GM21360 (cell line): ENCODE data around the gene GNPDA1.

ENCODE experiments used
- ATAC-seq: cut with Tn5 transposase; IDR thresholded peaks from one replicate; pipeline ENCODE4 v1.9.1; 2021; ENCODE audit warnings: mild to moderate bottlenecking, moderate library complexity; ENCODE audit not compliant: unreplicated experiment

GNPDA1 gene

GRCh38 chr5:141995656-141996055 is 17.2 kb downstream of the GNPDA1 start:
- ATAC-seq = no peak

GRCh38 chr5:141994511-141995136 is 18.2 kb downstream of the GNPDA1 start:
- ATAC-seq = no peak

DNA sequence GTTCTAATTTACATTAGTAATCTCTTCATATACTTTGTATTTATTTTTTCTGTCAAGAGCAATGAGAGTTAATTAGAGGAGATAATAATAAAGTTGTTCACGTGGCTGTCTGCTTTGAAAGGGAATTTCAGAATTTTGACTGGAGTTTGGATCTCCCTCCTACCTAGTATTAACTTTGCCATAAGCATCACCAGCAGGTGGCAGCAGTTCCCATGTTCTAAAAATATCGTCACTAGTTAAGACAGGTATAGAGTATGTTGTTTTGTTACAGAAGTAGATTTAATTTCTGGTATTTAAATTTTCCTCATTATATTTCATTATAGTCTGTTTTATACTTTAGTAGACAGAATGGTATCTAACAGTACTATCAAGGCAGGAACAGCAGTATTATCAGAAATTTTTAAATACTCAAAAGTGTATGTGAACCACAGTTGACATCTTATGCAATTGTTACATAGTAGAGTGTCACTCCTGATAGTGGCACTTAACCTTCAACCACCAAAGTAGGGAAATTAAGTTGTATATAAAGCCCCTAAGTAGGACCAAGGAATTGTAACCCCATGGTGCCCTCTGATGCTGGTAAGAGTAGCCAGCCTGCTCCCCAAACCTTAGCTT is 20.4 kb downstream of the GNPDA1 start:
- no peak for ATAC-seq

GRCh38 chr5:141989720-141990119 is 23.1 kb downstream of the GNPDA1 start:
- ATAC-seq = no peak

DNA sequence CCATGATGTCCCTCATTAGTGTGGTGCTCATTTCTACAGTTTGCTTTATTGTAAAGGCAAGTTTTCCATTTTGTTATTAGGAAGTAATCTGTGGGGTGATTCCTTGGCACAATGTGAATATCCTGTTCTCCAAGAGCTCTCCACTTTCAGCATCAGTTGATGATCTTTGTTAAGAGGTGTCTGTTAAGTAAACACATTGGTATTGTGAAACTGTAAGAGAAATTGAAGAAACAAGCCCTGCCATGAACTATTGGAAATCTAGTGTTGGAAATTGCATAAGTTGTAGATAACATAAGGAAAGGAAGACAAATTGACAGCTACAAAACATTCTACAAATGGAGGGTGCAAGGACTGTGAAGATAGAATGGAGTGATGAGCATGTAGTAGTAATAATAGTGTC is 26.8 kb downstream of the GNPDA1 start:
- ATAC-seq = no peak

GRCh38 chr5:141982626-141983025 is 30.2 kb downstream of the GNPDA1 start:
- no peak for ATAC-seq

DNA sequence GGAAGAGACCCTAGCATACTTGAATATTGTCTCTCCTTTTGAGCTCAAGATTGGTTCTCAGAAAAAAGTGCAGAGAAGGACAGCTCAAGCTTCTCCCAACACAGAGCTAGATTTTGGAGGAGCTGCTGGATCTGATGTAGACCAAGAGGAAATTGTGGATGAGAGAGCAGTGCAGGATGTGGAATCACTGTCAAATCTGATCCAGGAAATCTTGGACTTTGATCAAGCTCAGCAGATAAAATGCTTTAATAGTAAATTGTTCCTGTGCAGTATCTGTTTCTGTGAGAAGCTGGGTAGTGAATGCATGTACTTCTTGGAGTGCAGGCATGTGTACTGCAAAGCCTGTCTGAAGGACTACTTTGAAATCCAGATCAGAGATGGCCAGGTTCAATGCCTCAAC is 34.4 kb downstream of the GNPDA1 start:
- ATAC-seq = no peak

- ATAC-seq = no peak
Measured at GRCh38 chr5:141976176-141976575, 36.7 kb downstream of the GNPDA1 start.

- no peak for ATAC-seq
Measured at GRCh38 chr5:141973871-141974595, 38.8 kb downstream of the GNPDA1 start.

DNA sequence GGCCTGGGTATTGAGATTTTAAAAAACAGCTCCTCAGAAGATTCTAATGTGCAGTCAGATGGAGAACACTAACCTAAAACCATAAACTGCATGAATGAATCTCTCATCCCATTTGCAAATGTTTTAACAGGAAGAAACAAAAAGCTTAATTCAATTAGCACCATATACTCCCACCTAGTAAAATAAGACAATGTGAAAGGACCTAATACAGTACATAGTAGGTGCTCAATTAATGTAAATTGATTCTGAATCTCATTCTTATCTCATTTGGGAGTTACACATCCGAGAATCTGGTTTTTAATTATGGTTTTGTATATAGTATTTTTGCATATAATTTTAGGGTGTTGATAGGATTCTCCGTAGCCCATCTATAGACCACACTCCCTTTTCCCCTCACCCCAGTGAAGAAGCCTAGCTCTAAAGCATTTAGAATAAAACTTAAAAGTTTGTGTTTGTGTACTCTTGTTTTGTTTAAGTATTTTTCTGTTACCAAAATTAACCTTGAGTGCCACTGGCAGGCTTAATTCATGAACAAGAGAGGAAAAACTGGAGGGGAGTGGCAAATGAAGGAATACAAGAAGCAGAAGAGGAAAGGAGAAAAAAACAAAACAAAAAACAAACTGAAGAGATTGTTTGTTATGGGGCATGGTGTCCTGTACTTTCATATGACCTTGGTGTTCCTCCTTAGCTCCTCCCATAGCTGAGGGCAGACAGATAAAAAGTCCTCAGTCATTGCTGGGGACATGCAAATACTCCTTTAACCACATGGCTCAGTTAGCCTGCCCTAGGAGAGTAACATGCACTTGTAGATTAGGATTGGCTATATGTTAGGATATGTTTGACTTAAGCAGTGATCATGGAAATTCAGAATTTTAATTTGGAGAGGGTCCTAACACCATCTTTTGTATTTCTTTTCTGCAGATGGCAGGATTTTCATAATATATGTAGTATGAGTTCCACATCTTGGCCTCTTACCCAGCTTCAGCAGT is 42.8 kb downstream of the GNPDA1 start:
- peak; percentile 52 for ATAC-seq

GRCh38 chr5:141968914-141969608 is 43.8 kb downstream of the GNPDA1 start, which contains the start of gene RNF14:
RNF14 (plus strand) TSS chr5:141969105; CDS start chr5:141973589, 4,484 bp downstream.
- peak; percentile 87 for ATAC-seq

GRCh38 chr5:141966963-141967333 is 45.9 kb downstream of the GNPDA1 start:
- no peak for ATAC-seq

DNA sequence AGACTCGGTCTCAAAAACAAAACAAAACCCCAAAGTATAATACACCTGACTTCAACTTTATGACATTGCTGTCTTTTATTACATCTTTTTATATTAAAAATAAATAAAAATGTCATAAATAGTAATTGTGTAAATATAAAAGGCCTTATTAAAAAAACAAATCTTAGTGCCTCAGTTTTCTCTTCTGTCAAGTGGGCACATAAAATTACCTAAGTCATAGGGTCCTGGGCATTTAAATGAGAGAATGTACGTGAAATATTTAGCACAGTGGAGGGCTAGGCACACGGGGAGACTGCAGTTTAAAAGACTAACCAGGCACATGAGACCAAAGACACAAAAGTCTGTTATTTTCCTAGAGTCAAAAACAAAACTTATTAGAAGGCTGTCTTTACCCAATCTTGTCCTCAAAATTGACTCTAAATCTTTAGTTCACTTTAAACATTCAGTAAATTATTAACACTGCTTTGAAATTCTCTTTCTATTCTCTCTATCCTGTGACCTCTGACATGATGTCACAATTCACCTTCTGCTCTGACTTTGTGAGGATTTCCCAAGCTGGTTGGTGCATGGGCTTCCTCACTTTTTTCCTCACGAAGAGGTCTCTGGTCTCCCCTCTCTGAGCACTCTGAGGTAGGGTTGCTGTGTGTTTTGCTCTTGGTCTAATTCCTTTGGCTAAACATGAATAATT is 46.4 kb downstream of the GNPDA1 start:
- no peak for ATAC-seq

DNA sequence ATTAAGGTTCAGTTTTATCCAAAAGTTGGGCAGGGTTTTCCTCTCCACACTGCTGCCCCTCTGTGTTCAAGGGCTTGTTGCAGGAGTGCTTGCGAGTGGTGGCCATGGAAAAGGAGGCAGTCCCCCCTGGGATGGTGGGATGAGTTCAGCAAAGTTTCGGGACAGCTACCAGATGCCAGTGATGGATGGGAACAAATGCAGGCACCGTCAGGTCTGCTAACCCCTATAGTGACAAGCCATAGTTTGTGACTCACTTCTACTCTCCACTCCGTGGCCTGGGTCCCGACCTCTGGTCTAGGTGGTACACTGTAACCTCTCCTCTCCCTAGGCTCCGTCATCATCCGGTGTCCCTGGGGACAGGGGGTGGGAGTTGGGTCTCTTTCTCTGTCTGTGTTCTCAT is 47.8 kb downstream of the GNPDA1 start:
- no peak for ATAC-seq

GRCh38 chr5:141963701-141964100 is 49.1 kb downstream of the GNPDA1 start:
- no peak for ATAC-seq

DNA sequence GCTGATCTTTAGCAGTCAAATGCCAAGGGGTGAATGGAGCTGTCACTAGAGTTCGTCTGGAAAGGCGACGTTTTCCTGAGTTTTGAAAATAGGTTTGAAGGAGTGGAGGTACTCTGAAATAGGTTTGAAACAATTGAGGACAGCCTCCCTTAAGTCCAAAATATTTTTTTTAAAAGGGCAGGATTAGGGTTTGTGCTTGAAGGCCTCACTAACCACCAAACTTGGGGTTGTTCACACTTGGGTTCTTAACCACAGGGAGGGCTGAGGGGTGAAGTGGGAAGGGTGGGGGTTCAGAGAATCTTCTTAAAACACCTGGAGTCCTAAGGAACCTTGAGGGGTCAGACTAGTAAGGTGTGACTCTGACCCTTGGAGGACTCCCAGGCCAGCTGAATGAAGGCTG is 51.4 kb downstream of the GNPDA1 start:
- ATAC-seq = no peak

DNA sequence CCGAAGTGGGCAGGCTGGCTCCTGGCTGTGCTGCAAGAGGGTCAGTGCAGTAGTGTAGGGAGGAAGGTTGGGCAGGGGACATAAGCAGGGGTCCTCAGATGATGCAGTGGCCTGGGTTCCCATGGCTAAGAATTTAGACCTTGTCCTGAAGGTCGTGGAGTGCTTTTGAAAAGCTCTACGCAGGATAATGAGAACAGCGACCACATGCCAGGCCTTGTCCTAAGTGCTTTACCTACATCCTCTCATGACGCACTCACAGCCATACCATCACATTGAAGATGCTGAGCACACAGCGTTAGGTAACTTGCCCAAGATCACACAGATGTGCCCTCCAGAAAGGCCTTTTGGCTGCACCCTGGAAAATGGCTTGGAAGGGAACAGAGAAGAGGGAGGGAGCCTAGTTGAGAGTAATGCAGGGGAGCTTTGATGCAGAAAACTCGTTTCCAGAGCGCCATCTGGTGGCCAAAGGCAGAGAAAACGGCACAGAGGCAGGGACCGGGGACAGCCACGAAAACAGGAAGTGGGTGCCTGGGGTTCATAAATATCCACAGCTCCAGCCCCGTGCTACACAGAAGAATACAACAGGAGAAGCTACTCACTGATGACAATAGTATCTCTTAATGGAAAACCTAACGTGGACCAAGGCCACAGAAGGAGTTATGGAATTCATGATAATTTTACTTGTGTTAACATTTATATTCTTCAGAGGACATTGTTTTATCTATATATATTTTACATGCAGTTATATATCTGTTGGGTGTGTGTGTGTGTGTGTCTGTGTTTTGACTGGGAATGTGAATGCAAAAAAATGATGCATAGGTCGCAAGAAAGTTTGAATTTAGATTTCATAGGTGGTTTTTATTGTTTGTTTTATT is 52.1 kb downstream of the GNPDA1 start:
- ATAC-seq = peak; percentile 92

DNA sequence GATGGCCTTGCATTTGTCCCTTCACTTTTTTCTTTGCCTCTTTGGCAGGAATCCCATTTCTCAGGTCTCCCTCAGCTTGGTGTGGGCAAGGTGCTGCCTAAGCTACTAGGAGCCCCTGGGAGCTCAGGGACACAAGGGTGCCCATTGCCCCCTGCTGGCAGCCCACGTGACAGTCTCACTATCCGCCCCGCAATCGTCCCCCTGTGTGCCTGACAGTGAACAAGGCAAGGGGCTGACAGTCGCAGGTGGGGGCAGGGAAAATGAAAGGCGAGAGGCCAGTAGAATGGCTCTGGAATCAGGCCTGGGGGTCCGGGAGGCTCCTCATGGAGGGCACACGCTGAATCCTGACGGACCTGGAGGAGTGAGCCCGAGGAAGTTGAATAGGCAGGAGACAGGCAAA is 52.8 kb downstream of the GNPDA1 start:
- no peak for ATAC-seq
